Measurements from ENCODE around the gene EXOSC7. TPM values are rescaled to one million over a fixed set of nuclear protein-coding genes. Genes with fewer than 3 reads are reported as not detected.

Gene EXOSC7
- polyA plus RNA-seq, 1 of the 3 experiments (the other 2 are of a cell fraction), result 83.5 TPM

DNA sequence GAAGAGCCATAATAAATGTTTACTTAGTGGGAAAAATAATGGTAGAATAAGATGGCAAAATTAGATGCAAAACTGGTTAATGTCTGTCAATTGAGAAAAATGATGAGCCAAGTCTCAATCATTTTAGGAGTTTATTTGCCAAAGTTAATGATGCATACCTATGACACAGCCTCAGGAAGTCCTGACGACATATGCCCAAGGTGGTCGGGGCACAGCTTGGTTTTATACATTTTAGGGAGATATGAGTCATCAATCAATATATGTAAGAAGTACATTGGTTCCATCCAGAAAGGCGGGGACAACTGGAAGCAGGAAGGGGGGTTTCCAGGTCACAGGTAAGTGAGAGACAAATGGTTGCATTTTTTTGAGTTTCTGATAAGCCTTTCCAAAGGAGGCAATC, 81.5 kb downstream of the EXOSC7 start (continued):
- TF ChIP-seq, protein P1, sequence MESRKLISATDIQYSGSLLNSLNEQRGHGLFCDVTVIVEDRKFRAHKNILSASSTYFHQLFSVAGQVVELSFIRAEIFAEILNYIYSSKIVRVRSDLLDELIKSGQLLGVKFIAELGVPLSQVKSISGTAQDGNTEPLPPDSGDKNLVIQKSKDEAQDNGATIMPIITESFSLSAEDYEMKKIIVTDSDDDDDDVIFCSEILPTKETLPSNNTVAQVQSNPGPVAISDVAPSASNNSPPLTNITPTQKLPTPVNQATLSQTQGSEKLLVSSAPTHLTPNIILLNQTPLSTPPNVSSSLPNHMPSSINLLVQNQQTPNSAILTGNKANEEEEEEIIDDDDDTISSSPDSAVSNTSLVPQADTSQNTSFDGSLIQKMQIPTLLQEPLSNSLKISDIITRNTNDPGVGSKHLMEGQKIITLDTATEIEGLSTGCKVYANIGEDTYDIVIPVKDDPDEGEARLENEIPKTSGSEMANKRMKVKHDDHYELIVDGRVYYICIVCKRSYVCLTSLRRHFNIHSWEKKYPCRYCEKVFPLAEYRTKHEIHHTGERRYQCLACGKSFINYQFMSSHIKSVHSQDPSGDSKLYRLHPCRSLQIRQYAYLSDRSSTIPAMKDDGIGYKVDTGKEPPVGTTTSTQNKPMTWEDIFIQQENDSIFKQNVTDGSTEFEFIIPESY (IDR thresholded peaks at IDR 0.05; ENCODE audit: borderline replicate concordance, low read depth), result no peak
- TF ChIP-seq EZH2phosphoT487 (IDR thresholded peaks at IDR 0.05; ENCODE audit: borderline replicate concordance, low read depth), result no peak

GRCh38 chr3:45059132-45059531, 83.1 kb downstream of the EXOSC7 start:
- TF ChIP-seq GABPA (IDR thresholded peaks at IDR 0.05; ENCODE audit: low read depth), result no peak
- TF ChIP-seq, protein P2, sequence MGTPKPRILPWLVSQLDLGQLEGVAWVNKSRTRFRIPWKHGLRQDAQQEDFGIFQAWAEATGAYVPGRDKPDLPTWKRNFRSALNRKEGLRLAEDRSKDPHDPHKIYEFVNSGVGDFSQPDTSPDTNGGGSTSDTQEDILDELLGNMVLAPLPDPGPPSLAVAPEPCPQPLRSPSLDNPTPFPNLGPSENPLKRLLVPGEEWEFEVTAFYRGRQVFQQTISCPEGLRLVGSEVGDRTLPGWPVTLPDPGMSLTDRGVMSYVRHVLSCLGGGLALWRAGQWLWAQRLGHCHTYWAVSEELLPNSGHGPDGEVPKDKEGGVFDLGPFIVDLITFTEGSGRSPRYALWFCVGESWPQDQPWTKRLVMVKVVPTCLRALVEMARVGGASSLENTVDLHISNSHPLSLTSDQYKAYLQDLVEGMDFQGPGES (IDR thresholded peaks at IDR 0.05; ENCODE audit: low read depth, low read length), result no peak
- TF ChIP-seq, protein P1 (IDR thresholded peaks at IDR 0.05; ENCODE audit: borderline replicate concordance, low read depth), result no peak
- TF ChIP-seq YY1 (IDR thresholded peaks at IDR 0.05; ENCODE audit: low read depth), result no peak
- no peak for TF ChIP-seq JUND (IDR thresholded peaks at IDR 0.05)
- no peak for TF ChIP-seq RXRA (IDR thresholded peaks at IDR 0.05; ENCODE audit: borderline replicate concordance, low read depth)
- TF ChIP-seq MAX (IDR thresholded peaks at IDR 0.05; ENCODE audit: low read depth), result no peak
- no peak for TF ChIP-seq SMC3 (IDR thresholded peaks at IDR 0.05; ENCODE audit: low read depth, low read length)
- no peak for TF ChIP-seq MEF2A (IDR thresholded peaks at IDR 0.05; ENCODE audit: borderline replicate concordance, low read depth)
- no peak for TF ChIP-seq REST (IDR thresholded peaks at IDR 0.05; ENCODE audit: low read depth, low read length)
- no peak for TF ChIP-seq ELF1 (IDR thresholded peaks at IDR 0.05)
- no peak for TF ChIP-seq CTCF (IDR thresholded peaks at IDR 0.05)
- TF ChIP-seq PBX3 (IDR thresholded peaks at IDR 0.05), result no peak
- no peak for TF ChIP-seq NFIC (IDR thresholded peaks at IDR 0.05; ENCODE audit: borderline replicate concordance)
- no peak for TF ChIP-seq FOSL2 (IDR thresholded peaks at IDR 0.05; ENCODE audit: borderline replicate concordance, low read depth)

More at GRCh38 chr3:45059132-45059531, 83.1 kb downstream of the EXOSC7 start:
- Histone ChIP-seq H3K4me2 (no peak overlapping the region), H3K27me3 (ENCODE audit: insufficient read depth) (no peaks in the 10 kb centered on the region), H3K9ac (no peak overlapping the region), H3K79me2 (ENCODE audit: insufficient read depth) (no peaks in the 10 kb centered on the region), H3K4me3 (ENCODE audit: low read depth in 2 of 2, low read length in 1 of 2) (no peak overlapping the region), H3K27ac (ENCODE audit: low read depth in 2 of 2, low read length in 1 of 2) (no peak overlapping the region), H3K4me1 (ENCODE audit: control insufficient read depth in 1 of 2, insufficient read depth in 2 of 2, low read depth in 1 of 2, low read length in 1 of 2) (peaks cover 0 to 23% of the 10 kb centered on the region in 2 experiments; a peak in 2 of 4 replicates), H3F3A (replicated peaks; ENCODE audit: insufficient read depth) (peaks cover 17% of the 10 kb centered on the region), H2AFZ (ENCODE audit: low read depth) (no peak overlapping the region), H4K20me1 (ENCODE audit: insufficient read depth) (no peaks in the 10 kb centered on the region), H3K36me3 (replicated peaks in 1 of 2; ENCODE audit: control insufficient read depth in 1 of 2, insufficient read depth in 2 of 2, low read length in 1 of 2) (no peaks in the 10 kb centered on the region), H3K9me3 (no peaks in the 10 kb centered on the region), H3K9me2 (no peaks in the 10 kb centered on the region)
- CTCF ChIA-PET, result no interaction called here
- 90% methylated on average over 2 of the region's 2 CpGs for WGBS (ENCODE audit: low lambda C conversion rate)
- DNase-seq, result no peak
- POLR2A ChIA-PET, result no interaction called here
